Fibroblast of villous mesenchyme (primary cell): ENCODE measurements around the gene LHX4. TPM values are rescaled to one million over a fixed set of nuclear protein-coding genes. Genes with fewer than 3 reads are reported as not detected.

Experiments
- DNase-seq: peaks from one replicate; pipeline ENCODE4 v3.0.0-alpha.2; 2010; ENCODE audit warnings: low read depth
- H3K4me3 ChIP-seq: 2 replicates; pipeline ENCODE4 v1.5.1; 2011; ENCODE audit warnings: low read depth, mild to moderate bottlenecking, low read length
- total RNA-seq: library from RNA; depleted of rRNA; stranded (reverse); fragments of >200 nt; gene quantifications from 2 replicates; pipeline ENCODE4 v1.2.3, GENCODE V29; 2012
- TF ChIP-seq, protein P1 (sequence below): IDR thresholded peaks from 2 replicates; pipeline ENCODE4 v1.5.1; 2012; ENCODE audit warnings: low read depth, mild to moderate bottlenecking, low read length; ENCODE audit not compliant: insufficient read depth

LHX4 gene
- total RNA-seq, 1 donor = 0.86 TPM

DNA sequence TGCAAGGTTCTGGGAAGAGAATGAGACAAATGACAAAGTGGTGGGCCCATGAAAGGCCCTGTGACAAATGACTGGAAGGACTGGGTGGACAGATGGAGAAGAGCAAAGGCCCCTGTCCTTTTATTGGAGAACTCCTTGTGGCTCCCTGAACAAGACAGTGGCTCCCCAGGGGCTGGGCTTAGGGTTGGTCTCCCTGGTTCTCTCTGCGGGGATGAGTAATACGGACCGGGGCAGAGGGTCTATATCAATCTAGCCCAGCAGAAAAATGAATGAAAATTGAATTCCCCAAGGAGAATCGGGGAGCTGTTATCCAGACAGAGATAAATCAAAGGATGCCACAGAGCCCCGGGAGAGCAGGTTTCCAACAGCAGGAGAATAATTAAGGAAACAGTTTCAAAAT is 5.2 kb upstream of the LHX4 start:
- DNase-seq = no peak
- TF ChIP-seq, protein P1, sequence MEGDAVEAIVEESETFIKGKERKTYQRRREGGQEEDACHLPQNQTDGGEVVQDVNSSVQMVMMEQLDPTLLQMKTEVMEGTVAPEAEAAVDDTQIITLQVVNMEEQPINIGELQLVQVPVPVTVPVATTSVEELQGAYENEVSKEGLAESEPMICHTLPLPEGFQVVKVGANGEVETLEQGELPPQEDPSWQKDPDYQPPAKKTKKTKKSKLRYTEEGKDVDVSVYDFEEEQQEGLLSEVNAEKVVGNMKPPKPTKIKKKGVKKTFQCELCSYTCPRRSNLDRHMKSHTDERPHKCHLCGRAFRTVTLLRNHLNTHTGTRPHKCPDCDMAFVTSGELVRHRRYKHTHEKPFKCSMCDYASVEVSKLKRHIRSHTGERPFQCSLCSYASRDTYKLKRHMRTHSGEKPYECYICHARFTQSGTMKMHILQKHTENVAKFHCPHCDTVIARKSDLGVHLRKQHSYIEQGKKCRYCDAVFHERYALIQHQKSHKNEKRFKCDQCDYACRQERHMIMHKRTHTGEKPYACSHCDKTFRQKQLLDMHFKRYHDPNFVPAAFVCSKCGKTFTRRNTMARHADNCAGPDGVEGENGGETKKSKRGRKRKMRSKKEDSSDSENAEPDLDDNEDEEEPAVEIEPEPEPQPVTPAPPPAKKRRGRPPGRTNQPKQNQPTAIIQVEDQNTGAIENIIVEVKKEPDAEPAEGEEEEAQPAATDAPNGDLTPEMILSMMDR = no peak
- H3K4me3 ChIP-seq = no peak overlapping the region

DNA sequence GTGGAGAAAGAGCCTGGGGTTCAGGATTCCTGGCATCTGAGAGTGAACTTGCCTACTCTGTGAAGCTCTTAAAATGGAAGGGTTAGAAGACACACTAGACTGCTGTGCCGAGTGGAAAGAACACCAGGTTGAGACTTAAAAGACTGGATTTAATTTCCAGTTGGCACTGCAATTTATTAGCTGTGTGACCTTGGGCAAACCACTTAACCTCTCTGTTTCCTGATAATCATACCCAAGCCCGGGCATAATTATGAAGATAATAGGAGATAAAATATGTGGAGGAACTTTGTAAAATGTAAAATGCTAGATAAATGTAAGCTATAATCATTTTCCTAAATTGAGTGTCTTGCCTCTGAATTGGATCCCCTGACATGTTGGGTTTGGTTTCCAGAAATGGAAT is 4.7 kb upstream of the LHX4 start:
- TF ChIP-seq, protein P1 = no peak
- no peak overlapping the region for H3K4me3 ChIP-seq
- DNase-seq = no peak

DNA sequence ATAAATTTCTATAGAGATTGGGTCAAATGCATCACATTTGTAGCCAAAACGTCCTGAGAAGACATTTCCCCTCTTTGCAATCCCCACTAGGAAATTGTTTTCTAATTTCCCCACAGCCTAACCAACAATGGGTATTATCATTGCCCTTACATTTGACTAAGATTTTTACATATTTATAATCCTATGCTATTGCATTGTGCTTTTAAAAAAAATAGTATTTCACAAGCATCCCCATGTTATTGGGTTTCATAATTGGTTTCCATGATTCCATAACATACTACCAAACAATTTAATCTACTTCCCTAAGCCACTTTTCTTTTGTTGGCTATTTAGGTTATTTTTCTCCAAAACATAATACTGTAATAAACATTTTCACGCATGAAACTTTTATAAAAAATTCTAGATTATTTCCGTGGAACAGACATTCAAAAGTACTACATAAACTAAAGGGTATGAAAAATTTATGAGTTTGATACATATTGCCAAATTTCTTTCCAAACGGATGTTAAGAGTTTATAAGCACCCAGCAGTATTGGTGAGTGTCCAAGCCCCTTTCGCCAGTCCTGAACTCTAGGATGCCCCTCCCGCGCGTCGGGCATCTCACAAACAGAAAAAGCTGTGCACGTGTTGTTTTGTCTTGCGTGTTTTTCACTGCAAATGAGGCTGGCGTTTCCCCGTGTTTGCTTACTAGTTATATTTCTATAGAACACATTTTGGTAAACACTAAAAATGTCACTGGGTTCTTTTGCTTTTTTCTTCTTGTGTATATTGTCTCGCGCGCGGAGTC is 2.0 kb upstream of the LHX4 start:
- no peak for DNase-seq
- no peak overlapping the region for H3K4me3 ChIP-seq

DNA sequence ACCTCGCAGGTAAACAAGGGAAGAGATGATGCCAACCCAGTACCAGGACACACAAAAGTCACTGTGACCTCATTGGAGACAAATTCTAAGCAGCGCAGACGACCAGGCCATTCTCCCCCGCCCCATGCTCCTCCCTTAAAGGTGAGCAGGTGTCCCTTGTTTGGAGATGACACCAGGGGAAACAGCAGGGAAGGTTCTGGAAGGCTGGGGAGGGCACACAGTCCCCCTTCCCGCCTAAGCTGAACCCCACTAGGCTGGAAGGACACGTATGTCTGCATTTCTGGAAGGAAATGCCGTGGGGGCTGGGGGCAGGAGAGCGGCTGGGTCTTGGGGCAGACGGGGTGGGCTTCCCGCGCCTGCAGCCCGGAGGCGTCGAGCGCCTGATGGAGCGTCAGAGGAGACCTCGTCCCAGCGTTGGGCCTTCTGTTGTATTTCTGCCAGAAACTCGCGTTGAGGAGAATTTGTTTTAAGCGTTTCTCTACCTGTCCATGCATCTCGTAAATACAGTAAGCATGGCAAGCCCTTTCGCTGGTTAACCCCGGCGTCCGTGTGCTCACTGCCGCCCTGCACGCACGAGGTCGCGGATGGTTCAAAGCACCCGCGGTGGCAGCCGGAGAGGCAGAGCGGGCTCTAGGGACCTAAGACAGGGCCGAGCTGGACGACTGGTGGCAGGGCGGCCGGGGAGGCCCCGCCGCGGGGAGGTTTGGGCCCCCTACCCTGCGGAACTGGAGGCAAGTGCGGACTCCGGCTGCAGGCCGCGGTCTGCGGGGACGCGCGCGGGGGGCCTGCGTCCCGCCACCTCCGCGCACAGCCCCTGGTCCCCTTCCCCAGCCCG is 1.2 kb upstream of the LHX4 start:
- TF ChIP-seq, protein P1 = no peak
- DNase-seq = no peak
- H3K4me3 ChIP-seq = peak overlapping the region; percentile 60

More for the DNA sequence above, 2.0 kb upstream of the LHX4 start:
- TF ChIP-seq, protein P1 = no peak

DNA sequence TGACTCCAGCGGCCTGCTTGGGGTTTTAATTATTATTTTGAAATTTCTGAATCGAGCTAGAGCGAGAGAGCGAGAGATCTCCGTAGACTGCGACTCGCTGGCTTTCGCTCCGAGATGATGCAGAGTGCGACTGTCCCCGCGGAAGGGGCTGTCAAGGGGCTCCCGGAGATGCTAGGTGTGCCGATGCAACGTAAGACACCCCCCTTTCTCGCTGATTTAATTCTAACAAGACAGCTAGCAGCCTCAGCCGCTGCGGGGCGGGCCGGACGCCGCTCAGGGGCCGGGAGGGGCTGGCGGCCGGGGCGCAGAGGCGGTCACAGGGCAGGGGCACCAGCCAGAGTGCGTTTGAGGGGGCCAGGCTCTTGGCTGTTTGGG is 339 bp downstream of the LHX4 start:
- peak overlapping the region; percentile 60 for H3K4me3 ChIP-seq
- no peak for DNase-seq
- TF ChIP-seq, protein P1 = no peak

DNA sequence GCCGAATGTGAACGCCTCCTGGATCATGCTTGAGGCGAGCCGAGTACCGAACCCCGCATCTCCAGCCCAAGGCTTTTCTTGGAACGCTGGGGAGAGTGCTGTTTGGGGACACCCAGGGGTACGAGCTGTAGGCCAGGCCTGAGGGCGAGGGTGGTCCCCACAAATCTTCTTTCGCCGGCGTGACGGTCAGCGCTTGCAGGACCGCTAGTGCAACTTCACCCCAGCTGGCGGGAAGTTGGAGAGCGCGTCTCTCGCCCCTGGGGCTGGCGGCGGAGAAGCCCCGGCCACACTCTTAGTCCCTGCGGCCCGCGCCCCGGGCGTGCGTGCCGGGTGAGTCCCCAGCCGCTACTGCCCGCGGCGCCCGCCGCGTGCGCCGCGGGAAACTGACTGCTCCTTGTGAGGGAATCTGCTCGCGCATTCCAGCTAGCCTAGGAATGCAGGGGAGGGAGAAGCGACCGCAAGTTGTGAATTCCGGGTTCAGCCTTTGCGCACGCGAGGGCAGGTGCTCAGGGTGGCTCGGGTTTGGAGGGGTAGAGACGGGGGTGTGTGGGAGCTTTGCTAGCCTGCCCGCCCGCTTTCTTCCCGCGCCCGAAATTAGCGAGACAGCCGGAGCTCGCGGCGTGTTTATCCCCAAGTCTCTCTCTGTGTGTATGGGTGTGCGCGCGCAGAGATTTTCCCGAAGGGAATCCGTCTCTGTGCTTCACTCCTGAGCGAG is 884 bp downstream of the LHX4 start:
- TF ChIP-seq, protein P1 = no peak
- H3K4me3 ChIP-seq = peak overlapping the region; percentile 60
- peak; percentile 51 for DNase-seq
